ENCODE measurements around the gene HDAC5.

DNA sequence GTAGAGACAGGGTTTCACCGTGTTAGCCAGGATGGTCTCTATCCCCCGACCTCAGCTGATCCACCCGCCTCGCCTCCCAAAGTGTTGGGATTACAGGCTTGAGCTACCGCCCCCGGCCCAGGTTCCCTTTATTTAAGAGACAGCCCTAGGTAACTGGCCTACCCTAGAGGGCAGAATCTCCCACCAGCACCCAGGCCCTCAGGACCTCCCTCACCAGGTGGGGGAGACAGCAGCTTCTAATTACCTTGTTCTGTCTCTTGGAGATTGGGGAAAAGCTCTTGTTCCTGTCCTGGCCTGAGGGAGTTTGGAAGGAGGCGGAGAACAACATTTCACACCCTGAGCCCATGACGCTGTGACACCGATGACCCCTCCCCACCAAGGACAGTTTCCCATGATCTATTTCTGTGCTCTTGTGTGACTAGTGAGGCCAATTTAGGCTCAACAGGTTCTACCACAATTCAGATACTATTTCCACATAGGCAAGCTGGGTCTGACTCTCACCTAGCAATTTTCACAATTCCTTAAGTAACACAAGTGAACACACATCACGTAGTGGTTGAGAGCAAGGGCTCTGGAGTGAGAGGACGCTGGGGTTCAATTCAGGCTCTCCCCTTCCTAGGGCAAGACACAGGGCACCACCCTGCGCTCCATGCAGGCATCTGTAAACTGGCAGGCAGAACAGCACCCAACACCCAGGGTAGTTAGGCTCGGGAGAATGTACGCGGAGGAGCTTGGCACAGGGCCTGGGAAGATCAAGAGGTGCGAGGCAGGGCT is 20.4 kb downstream of the HDAC5 start:
- no peak for TF ChIP-seq POLR2A (IDR thresholded peaks at IDR 0.05)
- TF ChIP-seq, protein P1, sequence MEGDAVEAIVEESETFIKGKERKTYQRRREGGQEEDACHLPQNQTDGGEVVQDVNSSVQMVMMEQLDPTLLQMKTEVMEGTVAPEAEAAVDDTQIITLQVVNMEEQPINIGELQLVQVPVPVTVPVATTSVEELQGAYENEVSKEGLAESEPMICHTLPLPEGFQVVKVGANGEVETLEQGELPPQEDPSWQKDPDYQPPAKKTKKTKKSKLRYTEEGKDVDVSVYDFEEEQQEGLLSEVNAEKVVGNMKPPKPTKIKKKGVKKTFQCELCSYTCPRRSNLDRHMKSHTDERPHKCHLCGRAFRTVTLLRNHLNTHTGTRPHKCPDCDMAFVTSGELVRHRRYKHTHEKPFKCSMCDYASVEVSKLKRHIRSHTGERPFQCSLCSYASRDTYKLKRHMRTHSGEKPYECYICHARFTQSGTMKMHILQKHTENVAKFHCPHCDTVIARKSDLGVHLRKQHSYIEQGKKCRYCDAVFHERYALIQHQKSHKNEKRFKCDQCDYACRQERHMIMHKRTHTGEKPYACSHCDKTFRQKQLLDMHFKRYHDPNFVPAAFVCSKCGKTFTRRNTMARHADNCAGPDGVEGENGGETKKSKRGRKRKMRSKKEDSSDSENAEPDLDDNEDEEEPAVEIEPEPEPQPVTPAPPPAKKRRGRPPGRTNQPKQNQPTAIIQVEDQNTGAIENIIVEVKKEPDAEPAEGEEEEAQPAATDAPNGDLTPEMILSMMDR (IDR thresholded peaks at IDR 0.05), result no peak

All from transverse colon (tissue), 3 donors.